GM21723 (cell line): ENCODE data around the gene CAMSAP2.

ENCODE experiments used
- ATAC-seq: cut with Tn5 transposase; IDR thresholded peaks from one replicate; pipeline ENCODE4 v1.9.1; 2021; ENCODE audit warnings: mild to moderate bottlenecking, moderate library complexity; ENCODE audit not compliant: unreplicated experiment

Gene CAMSAP2, protein sequence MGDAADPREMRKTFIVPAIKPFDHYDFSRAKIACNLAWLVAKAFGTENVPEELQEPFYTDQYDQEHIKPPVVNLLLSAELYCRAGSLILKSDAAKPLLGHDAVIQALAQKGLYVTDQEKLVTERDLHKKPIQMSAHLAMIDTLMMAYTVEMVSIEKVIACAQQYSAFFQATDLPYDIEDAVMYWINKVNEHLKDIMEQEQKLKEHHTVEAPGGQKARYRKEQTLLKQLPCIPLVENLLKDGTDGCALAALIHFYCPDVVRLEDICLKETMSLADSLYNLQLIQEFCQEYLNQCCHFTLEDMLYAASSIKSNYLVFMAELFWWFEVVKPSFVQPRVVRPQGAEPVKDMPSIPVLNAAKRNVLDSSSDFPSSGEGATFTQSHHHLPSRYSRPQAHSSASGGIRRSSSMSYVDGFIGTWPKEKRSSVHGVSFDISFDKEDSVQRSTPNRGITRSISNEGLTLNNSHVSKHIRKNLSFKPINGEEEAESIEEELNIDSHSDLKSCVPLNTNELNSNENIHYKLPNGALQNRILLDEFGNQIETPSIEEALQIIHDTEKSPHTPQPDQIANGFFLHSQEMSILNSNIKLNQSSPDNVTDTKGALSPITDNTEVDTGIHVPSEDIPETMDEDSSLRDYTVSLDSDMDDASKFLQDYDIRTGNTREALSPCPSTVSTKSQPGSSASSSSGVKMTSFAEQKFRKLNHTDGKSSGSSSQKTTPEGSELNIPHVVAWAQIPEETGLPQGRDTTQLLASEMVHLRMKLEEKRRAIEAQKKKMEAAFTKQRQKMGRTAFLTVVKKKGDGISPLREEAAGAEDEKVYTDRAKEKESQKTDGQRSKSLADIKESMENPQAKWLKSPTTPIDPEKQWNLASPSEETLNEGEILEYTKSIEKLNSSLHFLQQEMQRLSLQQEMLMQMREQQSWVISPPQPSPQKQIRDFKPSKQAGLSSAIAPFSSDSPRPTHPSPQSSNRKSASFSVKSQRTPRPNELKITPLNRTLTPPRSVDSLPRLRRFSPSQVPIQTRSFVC (N-terminal part only)

DNA sequence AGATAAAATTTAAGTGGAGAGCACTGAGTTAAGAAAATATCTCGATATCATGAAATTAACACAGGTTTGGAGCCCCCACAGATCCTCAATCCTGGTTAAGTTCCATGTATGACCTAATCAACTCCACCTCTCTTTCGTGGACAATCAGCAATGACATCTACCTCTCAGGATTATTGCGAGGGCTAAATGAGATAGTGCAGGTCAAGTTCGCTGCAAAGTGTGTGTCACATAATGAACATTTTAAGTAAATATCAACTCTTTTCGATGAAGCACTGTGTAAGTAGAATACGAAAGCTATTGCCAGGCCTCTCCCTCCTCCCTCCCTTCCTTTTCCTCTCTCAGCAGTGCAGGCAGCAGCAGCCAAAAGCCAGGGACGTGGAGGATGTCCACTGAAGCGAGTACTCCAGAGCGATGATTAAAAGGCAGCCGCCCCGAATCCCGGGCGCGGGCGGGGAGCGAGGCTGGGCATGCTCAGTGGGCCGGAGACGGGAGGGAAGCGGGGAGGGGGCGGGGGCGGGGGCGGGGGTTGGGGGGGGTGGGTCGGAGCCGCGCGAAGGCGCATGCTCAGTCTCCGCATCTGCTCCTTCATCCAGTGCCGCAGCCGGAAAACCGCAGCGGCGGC, at the start of gene CAMSAP2:
Gene CAMSAP2 (plus strand): TSS at position 567 of the 622 bp plus-strand sequence. CDS start 935 bp downstream, outside the sequence.
- ATAC-seq = peak; percentile 57

DNA sequence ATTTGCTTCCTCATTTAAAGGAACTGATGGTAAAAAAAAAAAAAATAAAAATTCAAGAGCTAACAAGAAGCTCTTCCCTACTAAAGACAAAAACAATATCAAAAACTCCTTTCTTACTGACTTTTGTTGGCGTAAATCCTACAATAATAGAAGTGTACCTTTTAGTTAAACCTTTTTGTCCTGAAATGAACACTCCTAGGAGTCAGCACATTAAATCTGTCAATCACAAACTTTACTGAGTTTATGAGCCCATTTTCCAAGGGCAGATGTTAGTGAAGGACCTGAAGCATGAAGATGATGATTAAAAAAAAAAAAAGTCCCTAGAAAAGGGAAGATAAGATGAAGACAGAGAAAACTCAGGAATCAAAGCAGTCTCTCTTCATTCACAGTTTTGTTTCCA, 46.4 kb upstream of the CAMSAP2 start:
- no peak for ATAC-seq

DNA sequence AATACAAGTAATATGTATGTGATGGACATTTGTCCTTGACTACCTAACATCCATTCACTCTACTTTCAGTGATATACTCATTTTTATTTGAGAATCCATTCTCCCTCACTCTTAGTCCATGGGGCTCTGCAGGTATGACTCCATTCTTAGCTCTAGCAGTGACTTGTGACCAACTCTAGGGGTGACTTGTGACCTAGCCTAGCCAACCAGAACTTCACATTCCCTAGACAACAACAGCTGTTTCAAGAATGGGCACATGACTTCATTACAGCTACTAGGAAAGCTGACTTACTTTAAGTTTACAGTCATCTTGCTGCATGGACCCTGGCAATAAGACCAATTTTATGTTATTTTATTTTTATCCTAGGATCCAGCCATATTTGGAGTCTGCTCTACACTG, 45.4 kb upstream of the CAMSAP2 start:
- no peak for ATAC-seq

DNA sequence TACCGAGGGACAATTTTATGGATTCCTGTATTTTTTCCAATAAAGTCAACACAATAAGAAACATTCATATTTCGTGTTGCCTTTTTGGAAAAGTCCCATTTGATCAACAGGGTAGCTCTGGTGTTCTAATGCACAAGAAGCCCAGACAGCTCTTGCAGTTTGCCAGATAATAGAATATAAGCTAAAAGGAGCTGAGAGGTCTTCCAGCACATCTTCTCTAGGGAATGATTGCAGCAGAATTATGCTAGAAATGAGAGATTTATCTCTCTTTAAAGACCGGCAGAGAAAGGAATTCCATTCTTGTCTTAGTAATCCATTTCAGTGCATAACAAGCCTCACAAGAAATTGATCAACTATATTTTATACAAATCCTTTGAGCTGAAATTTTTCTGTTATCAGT, 44.0 kb upstream of the CAMSAP2 start:
- ATAC-seq = no peak

DNA sequence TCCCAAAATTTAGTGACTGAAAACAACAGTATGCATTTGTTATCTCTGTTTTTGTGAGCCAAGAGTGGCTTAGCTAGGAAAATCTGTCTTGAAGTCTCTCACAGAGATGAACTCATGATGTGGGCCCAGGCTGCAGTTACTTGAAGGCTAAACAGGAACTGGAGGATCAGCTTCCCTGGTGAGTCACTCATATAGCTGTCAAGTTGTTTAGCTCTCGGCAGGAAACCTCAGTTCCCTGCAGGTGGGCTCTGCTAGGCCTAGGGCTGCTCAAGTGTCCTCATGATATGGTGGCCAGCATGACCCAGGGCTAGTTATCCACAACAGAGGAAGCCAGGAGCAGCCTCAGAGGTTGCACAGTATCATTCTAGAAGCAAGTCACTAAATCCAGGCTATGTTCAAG, 38.8 kb upstream of the CAMSAP2 start:
- no peak for ATAC-seq

DNA sequence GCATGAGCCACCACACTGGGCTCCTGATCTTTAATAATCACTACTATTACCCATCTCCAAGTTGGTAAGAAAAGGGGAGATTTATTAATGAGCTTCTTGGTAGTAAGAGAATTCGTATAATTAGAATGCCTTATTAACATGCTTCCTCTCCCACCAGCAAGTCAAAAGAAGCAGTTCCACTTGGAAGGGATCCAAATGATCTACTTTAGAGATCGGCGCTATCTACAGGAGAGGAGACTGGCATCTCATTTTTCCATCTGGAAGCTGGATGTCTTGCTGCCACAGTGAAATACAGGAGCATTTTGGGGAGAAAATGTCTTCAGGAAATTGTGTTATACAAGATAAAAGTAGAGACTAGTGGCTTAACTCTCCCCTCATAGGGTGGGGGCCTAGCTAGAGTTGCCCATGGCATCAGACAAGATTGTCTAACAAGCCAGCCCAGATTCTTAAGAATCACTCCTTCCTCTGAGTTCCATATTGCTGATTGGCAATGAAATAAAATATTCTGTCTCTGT, 33.6 kb upstream of the CAMSAP2 start:
- no peak for ATAC-seq

DNA sequence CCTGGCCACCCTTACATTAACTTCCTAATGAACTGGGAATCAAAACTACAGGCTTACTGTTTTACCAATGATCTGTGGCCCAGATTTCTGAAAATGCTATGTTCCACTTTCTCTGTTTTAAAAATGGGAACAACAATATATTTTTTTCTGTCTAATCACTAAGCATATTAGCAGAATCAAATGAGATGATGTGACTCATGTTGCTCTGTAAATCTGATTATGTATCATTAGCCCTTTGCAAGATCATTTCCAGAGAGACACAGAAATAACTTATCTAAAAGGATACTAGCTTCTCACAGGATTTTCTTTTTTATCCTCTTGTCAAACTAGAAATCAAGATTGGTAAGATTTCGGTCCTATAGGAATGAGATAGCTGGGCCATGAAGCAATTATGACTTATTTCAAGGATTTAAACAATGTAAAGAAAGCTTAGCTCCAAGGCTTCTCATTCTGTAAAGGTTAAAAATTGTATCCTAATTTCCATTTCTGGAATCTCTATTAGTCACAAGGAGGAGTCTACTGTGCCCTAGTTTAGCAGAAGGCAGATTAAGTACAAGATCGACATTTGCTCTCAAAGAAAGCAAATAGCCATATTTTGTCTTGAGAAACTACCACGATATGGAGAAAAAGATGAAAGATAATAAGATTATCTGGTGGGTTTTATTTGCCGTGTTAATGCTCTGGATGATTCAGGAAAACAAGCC, 32.4 kb upstream of the CAMSAP2 start:
- ATAC-seq = no peak

DNA sequence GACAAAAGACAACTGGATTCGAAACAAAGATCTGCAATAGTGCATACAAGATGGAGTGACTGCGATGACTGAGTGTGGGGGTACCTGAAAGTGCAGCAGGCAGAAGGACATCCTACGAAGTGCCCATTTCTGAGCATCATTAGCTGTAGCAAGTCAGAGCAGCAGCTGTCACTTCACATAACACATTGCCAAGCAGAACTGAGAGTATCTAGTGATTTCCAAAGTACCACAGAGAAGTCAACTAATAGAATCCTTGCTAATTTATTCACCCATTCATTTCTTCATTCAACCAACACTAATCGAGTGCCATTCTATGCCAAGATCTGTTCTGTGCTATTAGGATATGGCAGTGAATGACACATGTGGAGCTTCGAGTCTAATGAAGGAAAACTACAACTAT, 31.6 kb upstream of the CAMSAP2 start:
- no peak for ATAC-seq

DNA sequence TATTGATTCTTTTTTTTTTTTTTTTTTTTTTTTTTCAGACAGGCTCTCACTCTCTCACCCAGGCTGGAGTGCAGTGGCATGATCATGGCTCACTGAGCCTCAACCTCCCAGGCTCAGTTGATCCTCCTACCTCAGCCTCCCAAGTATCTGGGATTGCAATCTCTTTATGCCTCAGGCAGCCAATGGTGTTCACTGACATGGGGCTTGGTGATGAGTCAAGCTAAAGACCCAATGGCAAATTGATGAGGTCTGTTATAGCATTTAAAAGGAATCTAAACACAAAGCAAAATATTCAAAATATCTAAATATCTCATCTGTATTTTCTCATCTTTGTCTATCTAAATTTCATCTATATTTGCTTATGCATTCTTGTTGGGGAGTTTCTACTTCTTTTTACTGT, 30.5 kb upstream of the CAMSAP2 start:
- ATAC-seq = no peak

DNA sequence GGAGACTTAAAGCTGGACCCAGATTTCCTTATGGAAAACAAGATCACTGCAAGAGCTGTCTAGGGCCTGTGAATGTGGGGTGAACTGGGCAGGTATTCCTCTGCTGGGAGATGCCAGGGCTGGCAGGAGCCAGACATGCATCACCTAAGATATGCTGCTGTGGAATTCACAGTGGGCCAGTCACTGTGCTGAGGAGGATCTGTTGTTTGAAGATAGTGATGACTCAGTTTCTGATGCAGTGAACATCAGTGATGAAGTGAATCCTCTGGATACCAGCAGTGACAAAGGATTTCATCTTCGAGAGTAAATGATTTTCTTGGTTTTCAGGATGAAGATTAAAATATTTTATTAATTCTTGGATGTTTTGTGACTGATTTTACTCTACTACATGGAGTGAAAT, 29.9 kb upstream of the CAMSAP2 start:
- no peak for ATAC-seq

DNA sequence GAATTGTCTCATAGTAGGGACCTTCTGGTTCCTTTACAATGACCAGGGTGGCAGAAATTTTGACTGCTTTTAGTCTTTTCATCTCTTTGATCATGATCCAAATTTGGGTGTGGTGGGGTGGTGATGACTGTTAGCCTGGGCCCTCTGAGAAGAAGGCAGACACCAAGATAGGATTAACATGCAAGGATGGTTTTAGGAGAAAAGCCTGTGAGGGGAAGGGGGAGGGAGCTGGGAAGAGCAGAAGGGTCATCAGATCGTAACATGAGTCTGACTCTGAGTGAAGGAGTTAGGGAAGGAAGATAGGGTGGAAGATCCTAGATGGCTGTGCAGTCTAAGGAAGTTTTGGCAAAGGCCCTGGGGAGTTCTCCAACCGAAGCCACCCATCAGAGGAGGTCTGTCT, 28.5 kb upstream of the CAMSAP2 start:
- no peak for ATAC-seq

DNA sequence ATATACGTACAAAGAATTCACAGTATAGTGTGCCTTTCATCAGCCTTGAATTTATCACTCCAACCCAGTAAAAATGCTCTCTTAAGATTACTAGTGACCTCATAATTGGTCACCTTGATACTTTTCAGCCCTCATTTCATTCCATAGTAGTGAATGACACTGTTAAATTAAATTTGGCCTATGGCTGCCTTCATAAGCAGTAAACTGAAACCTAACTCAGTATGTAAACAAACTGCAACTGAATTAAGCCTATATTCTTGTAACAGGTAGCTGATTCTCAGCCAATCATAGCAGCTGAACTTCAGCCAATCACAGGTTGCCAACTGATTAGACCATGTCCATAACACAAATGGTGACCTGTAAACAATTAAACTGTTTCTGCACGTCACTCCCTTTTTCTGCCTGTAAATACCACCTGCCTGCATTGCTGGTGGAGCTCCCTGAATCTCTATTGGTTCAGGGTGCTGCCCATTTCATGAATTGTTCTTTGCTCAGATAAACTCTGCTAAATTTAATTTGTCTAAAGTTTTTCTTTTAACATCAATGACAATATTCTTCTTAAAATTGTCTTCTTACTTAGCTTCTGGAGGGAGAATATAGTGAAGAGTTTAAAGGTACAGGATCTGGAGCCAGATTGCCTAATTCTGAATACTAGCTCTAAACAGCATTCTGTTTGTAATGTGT, 24.0 kb upstream of the CAMSAP2 start:
- ATAC-seq = no peak

DNA sequence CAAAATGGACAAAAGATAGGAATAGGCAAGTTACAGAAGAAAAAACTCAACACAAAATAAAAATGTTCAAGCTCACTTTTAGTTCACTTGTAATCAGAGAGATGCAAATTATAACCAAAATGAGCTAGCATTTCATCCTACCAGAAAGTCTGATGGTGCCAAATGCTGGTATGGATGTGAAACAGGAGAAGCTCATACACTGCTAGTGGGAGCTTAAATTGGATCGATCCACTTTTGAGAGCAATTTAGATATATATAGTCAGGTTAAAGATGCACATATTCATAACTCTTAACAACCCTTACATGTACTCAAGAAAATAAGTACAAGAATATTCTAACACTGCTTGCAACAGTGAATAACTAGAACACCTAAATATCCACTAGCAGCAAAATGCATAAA, 18.5 kb upstream of the CAMSAP2 start:
- no peak for ATAC-seq

DNA sequence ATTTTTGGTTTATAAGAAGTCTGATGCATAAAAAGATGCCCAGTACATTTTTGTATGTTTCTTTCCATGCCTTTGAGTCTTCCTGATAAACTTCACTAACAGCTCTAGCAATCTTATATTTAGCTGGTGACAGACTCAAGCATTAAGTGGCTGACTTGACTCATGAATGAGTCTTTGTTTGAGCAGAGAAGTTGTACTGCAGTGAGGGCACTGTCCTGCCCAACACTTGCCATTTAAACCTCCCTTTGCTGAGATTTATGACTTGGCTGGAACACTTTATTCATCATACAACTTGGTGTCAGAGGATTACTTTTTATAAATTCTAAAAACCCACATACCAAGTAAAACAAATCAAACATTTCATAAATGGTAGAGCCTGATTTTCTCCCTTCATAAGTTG, 14.6 kb upstream of the CAMSAP2 start:
- no peak for ATAC-seq

DNA sequence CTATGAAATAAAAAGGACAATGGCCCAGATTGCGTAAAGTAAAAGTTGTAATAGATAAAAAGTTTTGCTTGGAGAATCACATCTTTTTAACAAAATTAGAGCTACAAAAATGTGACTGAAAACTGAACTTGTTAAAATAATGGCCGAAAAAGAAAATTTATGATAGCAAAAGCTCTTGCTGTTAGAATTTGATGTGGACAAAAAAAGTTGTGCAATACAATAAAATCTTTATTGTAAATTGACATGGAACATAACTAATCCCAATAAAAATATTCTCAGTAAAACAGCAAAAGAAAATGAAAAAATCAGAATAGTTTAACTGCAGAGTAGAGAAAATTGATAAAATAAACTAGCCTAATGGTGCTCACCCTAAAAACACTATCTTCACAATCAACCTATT, 11.4 kb upstream of the CAMSAP2 start:
- ATAC-seq = no peak

DNA sequence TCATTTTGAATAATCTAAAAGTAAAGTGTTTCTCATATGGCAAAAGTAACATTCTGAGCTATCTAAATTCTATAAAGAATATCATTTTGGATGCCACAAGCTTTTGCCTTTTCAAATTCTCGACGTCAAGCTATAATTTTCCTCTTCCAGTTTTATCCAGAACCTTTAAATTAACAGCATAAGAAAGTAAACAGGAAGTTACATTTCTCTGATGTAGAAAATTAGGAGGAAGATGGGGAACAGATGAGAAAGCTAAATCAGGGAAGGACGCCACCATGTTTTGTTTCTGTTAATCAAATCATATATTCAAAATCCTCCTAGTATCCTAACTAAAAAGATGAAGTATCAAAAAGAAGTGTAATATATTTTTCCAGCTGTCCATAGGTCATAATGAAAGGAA, 8.8 kb upstream of the CAMSAP2 start:
- no peak for ATAC-seq

DNA sequence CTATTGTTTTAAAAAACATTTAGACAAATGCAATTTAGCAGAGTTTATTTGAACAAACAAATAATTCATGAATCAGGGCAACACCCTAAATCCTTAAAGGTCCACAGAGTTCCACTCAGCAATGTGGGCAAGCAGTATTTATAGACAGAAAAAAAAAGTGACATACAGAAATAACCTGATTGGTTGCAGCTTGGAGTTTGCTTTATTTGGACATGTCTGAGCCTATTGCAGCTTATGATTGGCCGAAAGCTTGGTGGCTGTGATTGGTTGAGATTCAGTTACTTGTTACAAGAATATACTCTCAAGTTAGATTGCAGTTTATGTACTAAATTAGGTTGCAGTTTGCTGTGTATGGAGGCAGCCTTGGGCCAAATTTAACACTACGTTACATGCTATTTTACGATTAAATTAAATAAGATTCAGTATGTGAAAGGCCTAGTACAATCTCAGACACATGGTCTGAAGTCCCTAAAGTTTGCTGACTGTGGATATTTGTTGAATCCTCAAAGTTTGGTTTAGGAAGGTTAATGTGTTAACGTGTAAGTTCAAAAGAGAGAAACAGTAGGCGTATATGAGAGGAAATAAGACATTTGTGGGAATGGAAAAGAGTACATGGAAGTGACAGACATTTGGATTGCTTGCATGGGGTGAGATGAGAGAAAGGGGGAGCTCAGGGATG, 6.9 kb upstream of the CAMSAP2 start:
- no peak for ATAC-seq

DNA sequence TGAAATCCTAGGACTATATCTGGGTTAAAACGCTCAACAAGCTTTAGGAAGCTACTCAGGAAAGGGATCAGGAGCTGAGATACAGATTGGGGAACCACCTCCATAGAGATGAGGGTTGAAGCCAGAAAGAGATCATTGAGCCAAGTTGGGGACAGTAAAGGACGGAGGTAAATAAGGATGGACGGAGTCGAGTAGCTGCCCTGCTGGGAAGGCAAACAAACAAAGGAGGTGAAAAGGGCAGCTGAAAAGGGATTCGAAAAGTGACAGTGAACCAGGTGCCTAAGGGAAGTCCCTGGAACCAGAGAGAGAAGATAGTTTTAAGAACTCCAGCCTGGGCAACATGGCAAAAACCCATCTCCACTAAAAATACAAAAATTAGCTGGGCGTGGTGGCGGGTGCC, 6.3 kb upstream of the CAMSAP2 start:
- no peak for ATAC-seq

DNA sequence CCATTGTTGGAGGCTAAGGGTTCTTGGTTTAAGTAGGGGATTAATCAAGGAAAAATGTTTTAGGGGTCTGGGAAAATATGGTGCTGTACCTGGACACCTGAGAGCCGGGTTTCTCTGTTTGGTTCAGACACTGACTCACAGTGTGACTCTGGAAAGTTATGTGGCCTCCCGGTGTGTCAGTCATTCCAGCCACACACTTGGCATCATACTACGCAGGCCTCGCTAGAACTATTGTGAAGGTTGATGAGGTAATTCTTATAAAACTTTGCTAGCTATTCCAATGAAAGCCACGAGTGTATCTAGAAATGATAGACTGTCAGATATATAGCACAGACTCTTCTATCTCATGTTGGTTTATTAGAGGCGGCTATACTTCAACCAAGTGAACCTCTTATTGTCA, 4.8 kb upstream of the CAMSAP2 start:
- no peak for ATAC-seq
